SU-DHL-6 (cell line): Measurements from ENCODE around the gene ERICH2.
A peak's percentile ranks its signal among the peaks of the same experiment; 100 is the strongest.

ENCODE experiments used
- EZH2phosphoT487 ChIP-seq: fragments of 200-600 bp; sonication (generic), shearing (Covaris generic); conservative IDR thresholded peaks from 2 replicates; pipeline ENCODE4 v1.6.1; 2018; ENCODE audit warnings: mild to moderate bottlenecking, antibody characterized with exemption, low read length, moderate library complexity, mixed read lengths
- TF ChIP-seq, protein P1 (sequence below): fragments of 200-600 bp; sonication (generic); IDR thresholded peaks from one replicate; pipeline ENCODE4 v1.5.1; 2017; ENCODE audit warnings: antibody characterized with exemption, mild to moderate bottlenecking, low read length, moderate library complexity; ENCODE audit not compliant: insufficient read depth, poor library complexity, severe bottlenecking

DNA sequence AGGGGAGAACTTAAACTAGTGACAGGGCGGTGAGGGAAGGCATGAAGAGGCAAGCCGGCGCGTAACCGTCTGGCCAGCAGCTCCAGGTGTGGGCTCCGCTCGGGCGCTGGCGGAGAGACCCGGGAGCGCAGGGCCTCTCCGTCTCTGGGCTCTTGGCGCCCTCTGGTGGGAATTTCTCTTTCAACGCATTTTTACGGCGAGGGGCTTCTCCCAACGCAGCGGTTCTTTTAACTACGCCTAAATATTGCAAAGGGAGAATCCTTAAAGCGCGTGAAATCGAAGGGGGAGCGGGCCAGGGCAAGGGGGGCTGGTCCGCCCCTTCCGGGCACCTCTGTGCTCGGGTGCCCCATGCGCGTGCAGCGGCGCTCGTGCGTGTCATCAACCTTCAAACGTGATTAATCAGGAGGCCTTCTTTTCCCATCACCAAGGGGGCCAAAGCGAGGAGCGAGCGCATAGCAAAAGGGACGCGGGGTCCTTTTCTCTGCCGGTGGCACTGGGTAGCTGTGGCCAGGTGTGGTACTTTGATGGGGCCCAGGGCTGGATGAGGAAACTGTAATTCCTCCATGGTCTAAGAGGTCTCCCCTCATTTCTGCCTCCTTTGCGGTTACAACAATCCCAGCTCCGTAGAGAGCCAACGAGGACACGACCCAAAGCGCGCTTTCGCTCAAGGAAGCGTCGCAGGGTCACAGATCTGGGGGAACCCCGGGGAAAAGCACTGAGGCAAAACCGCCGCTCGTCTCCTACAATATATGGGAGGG, 45.7 kb downstream of the ERICH2 start:
- TF ChIP-seq, protein P1, sequence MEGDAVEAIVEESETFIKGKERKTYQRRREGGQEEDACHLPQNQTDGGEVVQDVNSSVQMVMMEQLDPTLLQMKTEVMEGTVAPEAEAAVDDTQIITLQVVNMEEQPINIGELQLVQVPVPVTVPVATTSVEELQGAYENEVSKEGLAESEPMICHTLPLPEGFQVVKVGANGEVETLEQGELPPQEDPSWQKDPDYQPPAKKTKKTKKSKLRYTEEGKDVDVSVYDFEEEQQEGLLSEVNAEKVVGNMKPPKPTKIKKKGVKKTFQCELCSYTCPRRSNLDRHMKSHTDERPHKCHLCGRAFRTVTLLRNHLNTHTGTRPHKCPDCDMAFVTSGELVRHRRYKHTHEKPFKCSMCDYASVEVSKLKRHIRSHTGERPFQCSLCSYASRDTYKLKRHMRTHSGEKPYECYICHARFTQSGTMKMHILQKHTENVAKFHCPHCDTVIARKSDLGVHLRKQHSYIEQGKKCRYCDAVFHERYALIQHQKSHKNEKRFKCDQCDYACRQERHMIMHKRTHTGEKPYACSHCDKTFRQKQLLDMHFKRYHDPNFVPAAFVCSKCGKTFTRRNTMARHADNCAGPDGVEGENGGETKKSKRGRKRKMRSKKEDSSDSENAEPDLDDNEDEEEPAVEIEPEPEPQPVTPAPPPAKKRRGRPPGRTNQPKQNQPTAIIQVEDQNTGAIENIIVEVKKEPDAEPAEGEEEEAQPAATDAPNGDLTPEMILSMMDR: peak; percentile 42
- no peak for TF ChIP-seq EZH2phosphoT487
